Heart right ventricle (tissue), 16 donors: ENCODE data around the gene SSMEM1. TPM values are rescaled to one million over a fixed set of nuclear protein-coding genes. Genes with fewer than 3 reads are reported as not detected.
"Not testable (repeated sequence)": the region's sequence is repeated elsewhere in the genome, so short reads cannot be mapped to it uniquely, and the experiment has no call there.

ENCODE experiments used
- ATAC-seq, 8 donors: fragments of 200-7000 bp; cut with Tn5 transposase; one replicate each; pipeline ENCODE4 v1.9.1; 2020; ENCODE audit warnings: mild to moderate bottlenecking in 8 of 8, moderate library complexity in 8 of 8, moderate number of reproducible peaks in 1 of 8
- DNase-seq, 2 donors: peaks; one replicate each; pipeline ENCODE4 v3.0.0-alpha.2; 2020
- H3K27ac ChIP-seq, 10 donors: fragments of 200-600 bp; sonication (generic) in 2 of 10; one replicate each; pipeline versions ENCODE4 v1.5.0 to v1.8.0; 2020 to 2022; ENCODE audit warnings: mild to moderate bottlenecking in 3 of 10
- H3K27me3 ChIP-seq, 7 donors: fragments of 200-600 bp; one replicate each; pipeline ENCODE4 v1.8.0; 2021 to 2022; ENCODE audit warnings: mild to moderate bottlenecking in 2 of 7
- H3K36me3 ChIP-seq, 9 donors: fragments of 200-600 bp; sonication (generic) in 1 of 9; one replicate each; pipeline versions ENCODE4 v1.5.0 to v1.8.0; 2020 to 2022; ENCODE audit warnings: mild to moderate bottlenecking in 2 of 9
- H3K4me1 ChIP-seq, 9 donors: fragments of 200-600 bp; sonication (generic) in 1 of 9; one replicate each; pipeline versions ENCODE4 v1.5.0 to v1.8.0; 2020 to 2022; ENCODE audit warnings: mild to moderate bottlenecking in 4 of 9
- H3K4me3 ChIP-seq, 10 donors: fragments of 200-600 bp; sonication (generic) in 2 of 10; one replicate each; pipeline versions ENCODE4 v1.5.0 to v1.8.0; 2020 to 2022; ENCODE audit warnings: mild to moderate bottlenecking in 7 of 10, moderate library complexity in 2 of 10
- H3K9me3 ChIP-seq, 11 donors: fragments of 200-600 bp in 10 of 11; sonication (generic) in 2 of 11; one replicate each; pipeline versions ENCODE4 v1.5.0 to v1.8.0; 2013 to 2022; ENCODE audit warnings: mild to moderate bottlenecking in 2 of 11, control low read depth in 1 of 11, moderate library complexity in 1 of 11
- CTCF ChIP-seq, 9 donors: fragments of 200-600 bp; sonication (generic) in 2 of 9; IDR thresholded peaks; one replicate each; pipeline versions ENCODE4 v1.5.0 to v1.8.0; 2021 to 2022; ENCODE audit warnings: antibody characterized with exemption in 9 of 9, mild to moderate bottlenecking in 5 of 9, moderate library complexity in 1 of 9
- WGBS, 2 donors: extraction: QIAGEN DNeasy Blood & Tissue Kit; methylation state at CpG; one replicate each; pipeline ENCODE4 v1.1.7; 2013; ENCODE audit warnings: inconsistent platforms in 1 of 2; 5-methylcytosine and 5-hydroxymethylcytosine counted together
- intact Hi-C, 10 donors: fragments of 100-400 bp; cut with DNase I; formaldehyde crosslinking; loops; one replicate each; pipeline versions ENCODE4 v1.11.1 to v1.14.2; 2022
- polyA plus RNA-seq, 2 donors: library from polyadenylated mRNA; stranded (reverse); fragments of 200-250 nt; gene quantifications; one replicate each; pipeline ENCODE4 v1.2.3, GENCODE V29; 2013
- total RNA-seq, 10 donors: library from RNA; stranded (reverse); fragmentation: NEBNext Ultra II Directional in 3 of 10; extraction: Animal tissue kit (Norgen Biotek cat#: 25700) in 3 of 10; gene quantifications; one replicate each; pipeline versions ENCODE4 v1.2.1 to v1.2.4, GENCODE V29; 2021 to 2023
- donor health status: Arrhythmogenic right ventricular cardiomyopathy.
- donor health status: ischemic (EF 13 %, LVEDD 7.1; RV severe dilation, severe dysfunction).
- donor health status: healthy with polysubstance abuse.
- donor health status: DM: no; HTN: yes; CAD: no.
- donor health status: DM: no; HTN: no; CAD: no.
- donor health status: ischemic (EF 25% LVEDD 6.9; RV normal size, moderate dysfunction).
- donor health status: ischemic (EF 25% LVEDD 5.7; RV mildly dilated, moderate dysfunction).
- donor health status: healthy.
- donor health status: DM: yes; HTN: yes; CAD: no.
- donor health status: Ischemic cardiomyopathy.
- donor health status: ischemic (EF 35%, LVEDD 5.7; RV mildly dilated, moderate dysfunction).
- donor health status: nonischemic (EF 11% LVEDD 7.7; RV severe dilation, severe dysfunction).
- donor health status: DM: yes; HTN: yes; CAD: no.
- donor health status: PGD.
- donor health status: ischemic (EF 29% LVEDD 5.4; RV normal size, mild dysfunction).
- donor health status: nonischemic (EF 23%, LVEDD 6.1; RV moderate dilation, normal function).

Gene SSMEM1
- total and polyA plus RNA-seq, 12 donors: not detected

GRCh38 chr7:130224210-130224609 is 16.6 kb downstream of the SSMEM1 start:
- no peak overlapping the region for H3K27ac ChIP-seq
- no peak for TF ChIP-seq CTCF (IDR thresholded peaks at IDR 0.05)
- H3K4me3 ChIP-seq: no peak overlapping the region
- WGBS, 2 donors: 95 to 97% methylated on average over 5 of the region's 5 CpGs
- H3K4me1 ChIP-seq: peaks cover 0 to 4% (median 0%) of the 10 kb centered on the region in 9 donors
- no peak for DNase-seq
- peaks cover 0 to 10% (median 0%) of the 10 kb centered on the region in 11 donors for H3K9me3 ChIP-seq
- no peaks in the 10 kb centered on the region for H3K36me3 ChIP-seq
- intact Hi-C loops: no loop called here
- no peak for ATAC-seq
- H3K27me3 ChIP-seq: no peaks in the 10 kb centered on the region

- H3K27me3 ChIP-seq, intact Hi-C loops, H3K27ac ChIP-seq, H3K36me3 ChIP-seq, DNase-seq, ATAC-seq, H3K4me1 ChIP-seq, H3K4me3 ChIP-seq: not testable (repeated sequence)
- WGBS, 2 donors: 65 to 80% methylated on average over 3 of the region's 3 CpGs
- H3K9me3 ChIP-seq: peaks cover 0 to 10% (median 0%) of the 10 kb centered on the region in 11 donors
Measured at GRCh38 chr7:130224923-130225322, 17.3 kb downstream of the SSMEM1 start.

- no peaks in the 10 kb centered on the region for H3K27me3 ChIP-seq
- H3K4me3 ChIP-seq: no peak overlapping the region
- intact Hi-C loops: no loop called here
- DNase-seq: no peak
- no peak for TF ChIP-seq CTCF (IDR thresholded peaks at IDR 0.05)
- no peak overlapping the region for H3K27ac ChIP-seq
- peaks cover 0 to 4% (median 0%) of the 10 kb centered on the region in 9 donors for H3K4me1 ChIP-seq
- WGBS, 2 donors: 92 to 100% methylated on average over 1 of the region's 1 CpG
- H3K9me3 ChIP-seq: peaks cover 0 to 10% (median 0%) of the 10 kb centered on the region in 11 donors
- H3K36me3 ChIP-seq: no peaks in the 10 kb centered on the region
- ATAC-seq: no peak
Measured at GRCh38 chr7:130226333-130226732, 18.7 kb downstream of the SSMEM1 start.

- Histone ChIP-seq H3K9me3 (peaks cover 0 to 10% (median 0%) of the 10 kb centered on the region in 11 donors), H3K27ac (peak overlapping the region in 3 of 10 donors; percentile 10 to 60 (median 27)), H3K4me1 (peaks cover 0 to 4% (median 0%) of the 10 kb centered on the region in 9 donors), H3K36me3 (no peaks in the 10 kb centered on the region), H3K4me3 (no peak overlapping the region), H3K27me3 (no peaks in the 10 kb centered on the region)
- intact Hi-C loops: no loop called here
- ATAC-seq (peak in 2 of 8 donors; percentile 44 to 59), DNase-seq (no peak)
- TF ChIP-seq CTCF (IDR thresholded peaks at IDR 0.05): no peak
- WGBS, 2 donors: 29 to 30% methylated on average over 1 of the region's 1 CpG
Measured at GRCh38 chr7:130227883-130228575, 20.4 kb downstream of the SSMEM1 start.
